Nephron progenitor cell (in vitro differentiated cells): ENCODE data around the gene TRIM9.

Experiments used
- DNase-seq: peaks from one replicate; pipeline ENCODE4 v3.0.0; 2021
- H3K27ac Mint-ChIP-seq: 2 replicates; pipeline ENCODE4 v1.8.0; 2021; ENCODE audit warnings: mild to moderate bottlenecking, moderate library complexity, mixed read lengths
- H3K27me3 Mint-ChIP-seq: 2 replicates; pipeline ENCODE4 v1.8.0; 2021; ENCODE audit warnings: mild to moderate bottlenecking, low read depth, mixed read lengths; ENCODE audit not compliant: poor library complexity
- H3K36me3 Mint-ChIP-seq: 2 replicates; pipeline ENCODE4 v1.8.0; 2021; ENCODE audit warnings: low read depth, mixed read lengths
- H3K4me1 Mint-ChIP-seq: 2 replicates; pipeline ENCODE4 v1.8.0; 2021; ENCODE audit warnings: mixed read lengths
- H3K4me3 Mint-ChIP-seq: 2 replicates; pipeline ENCODE4 v1.8.0; 2021; ENCODE audit warnings: mild to moderate bottlenecking, moderate library complexity, mixed read lengths
- H3K9me3 Mint-ChIP-seq: 2 replicates; pipeline ENCODE4 v1.8.0; 2021; ENCODE audit warnings: mild to moderate bottlenecking, moderate library complexity, mixed read lengths
- TF ChIP-seq, protein P1 (sequence below): fragments of 200-600 bp; sonication (generic); IDR thresholded peaks from 2 replicates; pipeline ENCODE4 v1.5.0; 2021; ENCODE audit warnings: antibody characterized with exemption

Gene TRIM9

DNA sequence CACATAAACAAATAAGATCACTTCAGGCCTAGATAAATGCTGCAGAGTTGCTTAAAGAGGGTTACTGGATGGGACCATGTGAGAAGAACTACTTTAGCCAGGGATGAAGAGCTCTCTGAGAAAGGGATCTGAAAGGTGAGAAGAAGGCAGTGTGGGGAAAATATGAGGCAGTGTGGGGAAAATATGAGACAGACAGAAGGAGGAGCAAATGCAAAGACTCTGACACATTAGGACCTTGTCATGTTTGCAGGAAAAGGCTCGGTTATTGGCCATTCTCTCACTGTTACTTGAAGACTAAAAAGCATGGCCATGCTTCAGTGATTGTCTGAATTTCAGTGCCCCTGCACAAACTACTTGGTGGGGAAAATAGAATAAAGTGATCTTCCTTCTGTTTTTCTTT, 22.7 kb upstream of the TRIM9 start:
- no peak for DNase-seq
- Mint-ChIP-seq H3K27me3 (no peaks in the 10 kb centered on the region), H3K4me1 (peaks cover 31% of the 10 kb centered on the region)

DNA sequence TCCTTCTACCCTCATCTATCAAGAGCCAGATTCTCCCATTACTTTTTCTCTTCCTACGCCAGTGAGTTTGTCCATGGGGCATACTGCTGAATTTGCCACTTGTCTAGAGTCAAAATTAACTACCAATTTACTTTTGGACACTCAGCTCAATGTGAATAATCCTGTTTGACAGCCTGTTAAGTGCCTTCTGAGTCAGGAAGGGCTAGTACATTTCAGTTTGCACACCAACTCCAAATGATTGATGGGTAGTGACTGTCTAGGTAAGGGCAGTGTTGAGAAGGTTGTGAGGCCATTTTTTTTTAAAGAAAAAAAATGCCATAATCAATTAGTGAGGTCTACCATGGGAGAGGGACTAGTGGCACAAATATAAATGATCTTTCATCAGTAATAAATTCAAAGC, 21.8 kb upstream of the TRIM9 start:
- H3K27me3 Mint-ChIP-seq, result peaks cover 4% of the 10 kb centered on the region
- no peak overlapping the region for H3K27ac Mint-ChIP-seq
- TF ChIP-seq, protein P1, sequence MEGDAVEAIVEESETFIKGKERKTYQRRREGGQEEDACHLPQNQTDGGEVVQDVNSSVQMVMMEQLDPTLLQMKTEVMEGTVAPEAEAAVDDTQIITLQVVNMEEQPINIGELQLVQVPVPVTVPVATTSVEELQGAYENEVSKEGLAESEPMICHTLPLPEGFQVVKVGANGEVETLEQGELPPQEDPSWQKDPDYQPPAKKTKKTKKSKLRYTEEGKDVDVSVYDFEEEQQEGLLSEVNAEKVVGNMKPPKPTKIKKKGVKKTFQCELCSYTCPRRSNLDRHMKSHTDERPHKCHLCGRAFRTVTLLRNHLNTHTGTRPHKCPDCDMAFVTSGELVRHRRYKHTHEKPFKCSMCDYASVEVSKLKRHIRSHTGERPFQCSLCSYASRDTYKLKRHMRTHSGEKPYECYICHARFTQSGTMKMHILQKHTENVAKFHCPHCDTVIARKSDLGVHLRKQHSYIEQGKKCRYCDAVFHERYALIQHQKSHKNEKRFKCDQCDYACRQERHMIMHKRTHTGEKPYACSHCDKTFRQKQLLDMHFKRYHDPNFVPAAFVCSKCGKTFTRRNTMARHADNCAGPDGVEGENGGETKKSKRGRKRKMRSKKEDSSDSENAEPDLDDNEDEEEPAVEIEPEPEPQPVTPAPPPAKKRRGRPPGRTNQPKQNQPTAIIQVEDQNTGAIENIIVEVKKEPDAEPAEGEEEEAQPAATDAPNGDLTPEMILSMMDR, result no peak
- H3K36me3 Mint-ChIP-seq, result no peaks in the 10 kb centered on the region
- DNase-seq, result no peak
- no peaks in the 10 kb centered on the region for H3K9me3 Mint-ChIP-seq
- H3K4me1 Mint-ChIP-seq, result peaks cover 22% of the 10 kb centered on the region
- no peak overlapping the region for H3K4me3 Mint-ChIP-seq

More for the DNA sequence above, 22.7 kb upstream of the TRIM9 start:
- TF ChIP-seq, protein P1, result no peak
- Mint-ChIP-seq H3K36me3 (no peaks in the 10 kb centered on the region), H3K9me3 (no peaks in the 10 kb centered on the region), H3K27ac (no peak overlapping the region), H3K4me3 (no peak overlapping the region)

DNA sequence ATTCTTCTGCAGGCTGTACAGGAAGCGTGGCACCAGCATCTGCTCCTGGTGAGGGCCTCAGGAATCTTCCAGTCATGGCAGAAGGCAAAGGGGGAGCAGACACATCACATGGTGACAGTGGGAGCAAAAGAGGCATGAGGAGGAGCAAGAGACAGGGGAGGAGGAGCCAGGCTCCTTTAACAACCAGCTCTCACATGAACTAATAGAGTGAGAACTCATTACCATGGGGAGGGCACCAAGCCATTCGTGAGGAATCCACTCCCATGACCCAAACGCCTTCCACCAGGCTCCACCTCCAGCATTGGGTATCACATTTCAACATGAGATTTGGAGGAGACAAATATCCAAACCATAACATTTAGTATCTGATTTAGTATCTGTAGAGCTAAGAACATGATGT, 14.7 kb upstream of the TRIM9 start:
- TF ChIP-seq, protein P1, result no peak
- no peak overlapping the region for H3K27ac Mint-ChIP-seq
- H3K36me3 Mint-ChIP-seq, result no peaks in the 10 kb centered on the region
- H3K4me3 Mint-ChIP-seq, result no peak overlapping the region
- no peak for DNase-seq
- H3K9me3 Mint-ChIP-seq, result peaks cover 4% of the 10 kb centered on the region
- H3K27me3 Mint-ChIP-seq, result peaks cover 7% of the 10 kb centered on the region
- no peaks in the 10 kb centered on the region for H3K4me1 Mint-ChIP-seq

DNA sequence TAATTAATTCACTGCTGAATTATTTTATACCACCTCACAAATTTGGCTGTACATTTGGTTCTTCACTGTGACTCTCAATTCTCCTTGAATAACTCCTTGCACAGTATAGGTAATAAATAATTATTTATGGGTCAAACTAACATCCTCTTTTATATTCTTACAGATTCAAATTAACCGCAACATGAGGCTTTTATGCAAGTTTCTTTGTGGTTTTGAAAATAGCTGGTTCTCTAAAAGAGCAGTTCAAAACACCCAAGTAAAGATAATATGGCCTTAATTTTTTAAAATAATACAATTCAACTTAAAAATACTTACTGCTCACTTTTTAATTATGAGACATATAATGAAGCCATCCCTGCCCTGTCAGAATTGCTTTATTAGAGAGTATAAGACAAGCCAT, 12.9 kb upstream of the TRIM9 start:
- Mint-ChIP-seq H3K9me3 (peaks cover 4% of the 10 kb centered on the region), H3K4me3 (no peak overlapping the region), H3K27me3 (peaks cover 16% of the 10 kb centered on the region), H3K4me1 (no peaks in the 10 kb centered on the region), H3K27ac (no peak overlapping the region), H3K36me3 (no peaks in the 10 kb centered on the region)
- DNase-seq, result no peak
- TF ChIP-seq, protein P1, result no peak

DNA sequence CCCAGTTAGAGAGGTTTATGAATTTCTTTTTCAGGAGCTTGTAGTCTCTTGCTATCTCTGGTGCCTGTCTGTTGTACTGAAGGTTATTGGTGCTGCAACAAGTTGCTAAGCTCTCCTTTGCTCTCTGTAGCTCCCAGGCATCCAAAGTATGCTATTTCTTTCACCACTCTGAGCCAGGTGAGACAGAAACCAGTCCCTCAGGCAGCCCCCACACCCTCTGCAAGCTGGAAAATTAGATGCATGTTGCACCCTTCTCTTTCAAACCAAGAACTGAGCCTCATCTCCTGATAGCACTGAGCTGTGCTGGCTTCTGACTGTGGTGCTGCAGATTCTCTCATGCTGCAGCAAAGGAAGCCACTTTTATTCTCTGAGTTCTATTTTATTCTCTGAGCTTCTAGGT, 9.6 kb upstream of the TRIM9 start:
- H3K27ac Mint-ChIP-seq, result no peak overlapping the region
- H3K4me3 Mint-ChIP-seq, result no peak overlapping the region
- H3K27me3 Mint-ChIP-seq, result peaks cover 19% of the 10 kb centered on the region
- H3K4me1 Mint-ChIP-seq, result peaks cover 6% of the 10 kb centered on the region
- peaks cover 1% of the 10 kb centered on the region for H3K9me3 Mint-ChIP-seq
- no peak for DNase-seq
- H3K36me3 Mint-ChIP-seq, result no peaks in the 10 kb centered on the region
- TF ChIP-seq, protein P1, result no peak

DNA sequence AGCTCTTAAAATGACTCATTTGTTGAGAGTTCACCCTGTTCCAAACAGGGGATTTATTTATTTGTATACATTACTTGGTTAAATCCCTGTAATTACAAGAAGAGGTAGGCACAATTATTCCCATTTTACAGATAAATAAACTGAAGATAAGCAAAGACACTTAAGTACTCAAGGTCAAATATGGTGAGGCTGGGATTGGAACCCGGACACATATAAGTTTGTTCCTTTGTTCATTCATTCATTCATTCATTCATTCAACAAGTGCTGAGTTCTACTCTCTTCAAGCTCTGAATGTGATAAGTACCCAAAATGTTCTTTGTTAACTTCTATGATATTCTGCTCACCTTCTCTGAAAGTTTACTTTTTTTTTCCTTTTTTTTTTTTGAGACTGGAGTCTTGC, 2.4 kb upstream of the TRIM9 start:
- no peak overlapping the region for H3K27ac Mint-ChIP-seq

More for the DNA sequence above, 2.4 kb upstream of the TRIM9 start:
- Mint-ChIP-seq H3K4me3 (no peak overlapping the region), H3K27me3 (peaks cover 52% of the 10 kb centered on the region), H3K9me3 (no peaks in the 10 kb centered on the region), H3K4me1 (peaks cover 35% of the 10 kb centered on the region), H3K36me3 (no peaks in the 10 kb centered on the region)
- no peak for DNase-seq
- TF ChIP-seq, protein P1, result no peak
